ENCODE measurements around the gene PLCL1. TPM values are rescaled to one million over a fixed set of nuclear protein-coding genes. Genes with fewer than 3 reads are reported as not detected.

The PLCL1 gene
- total RNA-seq, 1 experiment from 2014 or later: 0.07 TPM

- 0 out of 2 replicates have a peak, but pooled peaks cover 1% of the 10 kb centered on the region for H3K27me3 ChIP-seq (ENCODE audit: insufficient read depth, low read length)
- no peak for TF ChIP-seq POLR2AphosphoS5 (IDR thresholded peaks at IDR 0.05; ENCODE audit: low read depth, low read length)
- peak; percentile 35; the same call in 1 of the 2 replicates for TF ChIP-seq RAD21 (IDR thresholded peaks at IDR 0.05; ENCODE audit: low read depth)
- TF ChIP-seq CTCF (IDR thresholded peaks at IDR 0.05 in 2 of 3, conservative IDR thresholded peaks at IDR 0.05 in 1 of 3; ENCODE audit: borderline replicate concordance in 1 of 3, insufficient read depth in 1 of 3, low read depth in 2 of 3, low read length in 2 of 3): peak; percentile 24 to 68 (median 60); a peak in 5 of 6 replicates
- CTCF ChIA-PET: interaction anchor here (1.0 to 1.5 kb wide), 6 partner anchors 11 to 484 kb away, joined by 3 to 9 read pairs (median 3); no protein-coding TSS in a partner anchor
- no peaks in the 10 kb centered on the region for H4K20me1 ChIP-seq (ENCODE audit: insufficient read depth)
- ATAC-seq (peak; percentile 85), DNase-seq (ENCODE audit: low read depth, low spot score) (peak; percentile 12)
- H3K27ac ChIP-seq (ENCODE audit: low read depth, low read length): no peak overlapping the region
- H3K79me2 ChIP-seq (ENCODE audit: insufficient read depth, low read length): no peaks in the 10 kb centered on the region
- no peaks in the 10 kb centered on the region for H3K36me3 ChIP-seq (ENCODE audit: control insufficient read depth in 1 of 2, insufficient read depth in 2 of 2, low read length in 2 of 2)
- RAD21 ChIA-PET (ENCODE audit: low non-redundant PET in 1 of 2, low total read pairs in 2 of 2, uncharacterized antibody in 2 of 2, unreplicated experiment in 2 of 2): no interaction called here
- no peak overlapping the region for H3K4me2 ChIP-seq (ENCODE audit: low read length)
- H3K9me3 ChIP-seq (ENCODE audit: control insufficient read depth in 1 of 2, insufficient read depth in 1 of 2, low read depth in 1 of 2, low read length in 2 of 2): no peaks in the 10 kb centered on the region
- POLR2A ChIA-PET: no interaction called here
- H3K4me1 ChIP-seq (ENCODE audit: control insufficient read depth in 1 of 2, insufficient read depth in 2 of 2, low read length in 2 of 2): no peaks in the 10 kb centered on the region
- H3K9me2 ChIP-seq (ENCODE audit: insufficient read depth): no peaks in the 10 kb centered on the region
- no peak overlapping the region for H3K4me3 ChIP-seq (replicated peaks in 1 of 2; ENCODE audit: low read depth in 1 of 2, low read length in 2 of 2)
- no peak overlapping the region for H3K9ac ChIP-seq (ENCODE audit: low read length)
- BruUV-seq (replicated peaks): no TSS peak
- intact Hi-C loops (cut with micrococcal nuclease): no loop called here
- peak overlapping the region; percentile 39 for H2AFZ ChIP-seq (ENCODE audit: low read depth, low read length, poor library complexity, severe bottlenecking)
Observed at GRCh38 chr2:197813093-197813787, 8.8 kb downstream of the PLCL1 start.

GRCh38 chr2:197814526-197814925, 10.1 kb downstream of the PLCL1 start:
- ChIA-PET RAD21 (ENCODE audit: low non-redundant PET in 1 of 2, low total read pairs in 2 of 2, uncharacterized antibody in 2 of 2, unreplicated experiment in 2 of 2) (no interaction called here), CTCF (interaction anchor here (1.5 kb wide), 1 partner anchor 482 kb away, joined by 9 read pairs; no protein-coding TSS in a partner anchor), POLR2A (no interaction called here)
- Histone ChIP-seq H3K4me3 (replicated peaks in 1 of 2; ENCODE audit: low read depth in 1 of 2, low read length in 2 of 2) (no peak overlapping the region), H3K4me1 (ENCODE audit: control insufficient read depth in 1 of 2, insufficient read depth in 2 of 2, low read length in 2 of 2) (no peaks in the 10 kb centered on the region), H3K9me3 (ENCODE audit: control insufficient read depth in 1 of 2, insufficient read depth in 1 of 2, low read depth in 1 of 2, low read length in 2 of 2) (no peaks in the 10 kb centered on the region), H3K4me2 (ENCODE audit: low read length) (no peak overlapping the region), H3K79me2 (ENCODE audit: insufficient read depth, low read length) (no peaks in the 10 kb centered on the region), H2AFZ (ENCODE audit: low read depth, low read length, poor library complexity, severe bottlenecking) (no peak overlapping the region), H3K9me2 (ENCODE audit: insufficient read depth) (no peaks in the 10 kb centered on the region), H3K27me3 (ENCODE audit: insufficient read depth, low read length) (0 out of 2 replicates have a peak, but pooled peaks cover 4% of the 10 kb centered on the region), H3K36me3 (ENCODE audit: control insufficient read depth in 1 of 2, insufficient read depth in 2 of 2, low read length in 2 of 2) (no peaks in the 10 kb centered on the region), H3K27ac (ENCODE audit: low read depth, low read length) (no peak overlapping the region), H3K9ac (ENCODE audit: low read length) (no peak overlapping the region), H4K20me1 (ENCODE audit: insufficient read depth) (no peaks in the 10 kb centered on the region)
- intact Hi-C loops (cut with micrococcal nuclease): no loop called here
- BruUV-seq (replicated peaks): no TSS peak
- TF ChIP-seq SRF (IDR thresholded peaks at IDR 0.05; ENCODE audit: low read depth) (no peak), CBX3 (IDR thresholded peaks at IDR 0.05; ENCODE audit: low read depth) (no peak)
- DNase-seq (ENCODE audit: low read depth, low spot score) (no peak), ATAC-seq (no peak)

Measured in HCT116 (cell line).